ENCODE measurements around the gene GMNN.

GMNN gene

DNA sequence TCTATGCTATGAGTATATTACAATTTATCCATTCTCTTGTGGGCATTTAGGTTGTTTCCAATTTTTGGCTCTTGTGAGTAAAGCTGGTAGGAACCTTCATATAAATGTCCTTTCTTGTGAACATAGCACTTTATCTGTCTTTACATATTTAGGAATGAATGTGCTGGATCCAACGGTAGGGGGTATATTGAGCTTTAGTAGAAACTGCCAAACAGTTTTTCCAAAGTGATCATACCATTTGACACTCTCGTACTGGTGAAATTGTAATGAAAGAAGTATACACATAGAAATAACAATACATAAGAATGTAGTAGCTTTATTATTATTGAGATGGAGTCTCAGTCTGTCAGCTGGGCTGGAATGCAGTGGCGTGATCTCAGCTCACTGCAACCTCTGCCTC lies 54.9 kb downstream of the GMNN start:
- Histone ChIP-seq H3K4me2 (ENCODE audit: low read depth, low read length, poor library complexity, severe bottlenecking) (no peak overlapping the region), H3K9ac (ENCODE audit: low read length) (no peak overlapping the region), H3K79me2 (ENCODE audit: insufficient read depth, low read length) (no peaks in the 10 kb centered on the region), H3K4me3 (ENCODE audit: insufficient read depth, low read length, poor library complexity, severe bottlenecking) (no peak overlapping the region), H3K27ac (ENCODE audit: low read depth, low read length) (no peak overlapping the region), H2AFZ (ENCODE audit: low read depth, low read length, severe bottlenecking) (no peak overlapping the region), H3K9me2 (replicated peaks; ENCODE audit: insufficient read depth, low read length) (no peaks in the 10 kb centered on the region), H4K20me1 (ENCODE audit: low read depth, low read length) (no peaks in the 10 kb centered on the region), H3K27me3 (ENCODE audit: low read length) (no peaks in the 10 kb centered on the region), H3K36me3 (ENCODE audit: low read length) (peaks cover 68% of the 10 kb centered on the region), H3K9me3 (ENCODE audit: insufficient read depth, low read length) (no peaks in the 10 kb centered on the region), H3F3A (ENCODE audit: insufficient read depth) (peaks cover 12% of the 10 kb centered on the region; the same call in 1 of the 2 replicates)
- TF ChIP-seq CTCF (IDR thresholded peaks at IDR 0.05; ENCODE audit: insufficient read depth, low read length, poor library complexity, severe bottlenecking) (no peak), EZH2phosphoT487 (conservative IDR thresholded peaks at IDR 0.05; ENCODE audit: low read length) (no peak)

GRCh38 chr6:24831771-24832716 lies 57.3 kb downstream of the GMNN start:
- no peaks in the 10 kb centered on the region for H4K20me1 ChIP-seq (ENCODE audit: low read depth, low read length)
- H3K9ac ChIP-seq (ENCODE audit: low read length), result no peak overlapping the region
- H3K27ac ChIP-seq (ENCODE audit: low read depth, low read length), result no peak overlapping the region
- H2AFZ ChIP-seq (ENCODE audit: low read depth, low read length, severe bottlenecking), result no peak overlapping the region
- peaks cover 10% of the 10 kb centered on the region for H3F3A ChIP-seq (ENCODE audit: insufficient read depth)
- no peaks in the 10 kb centered on the region for H3K9me3 ChIP-seq (ENCODE audit: insufficient read depth, low read length)
- no peaks in the 10 kb centered on the region for H3K9me2 ChIP-seq (replicated peaks; ENCODE audit: insufficient read depth, low read length)
- no peaks in the 10 kb centered on the region for H3K79me2 ChIP-seq (ENCODE audit: insufficient read depth, low read length)
- H3K27me3 ChIP-seq (ENCODE audit: low read length), result no peaks in the 10 kb centered on the region
- TF ChIP-seq CTCF (IDR thresholded peaks at IDR 0.05; ENCODE audit: insufficient read depth, low read length, poor library complexity, severe bottlenecking) (no peak), EZH2phosphoT487 (conservative IDR thresholded peaks at IDR 0.05; ENCODE audit: low read length) (no peak)
- H3K4me3 ChIP-seq (ENCODE audit: insufficient read depth, low read length, poor library complexity, severe bottlenecking), result no peak overlapping the region
- no peak overlapping the region for H3K4me2 ChIP-seq (ENCODE audit: low read depth, low read length, poor library complexity, severe bottlenecking)
- H3K36me3 ChIP-seq (ENCODE audit: low read length), result peaks cover 65% of the 10 kb centered on the region

DNA sequence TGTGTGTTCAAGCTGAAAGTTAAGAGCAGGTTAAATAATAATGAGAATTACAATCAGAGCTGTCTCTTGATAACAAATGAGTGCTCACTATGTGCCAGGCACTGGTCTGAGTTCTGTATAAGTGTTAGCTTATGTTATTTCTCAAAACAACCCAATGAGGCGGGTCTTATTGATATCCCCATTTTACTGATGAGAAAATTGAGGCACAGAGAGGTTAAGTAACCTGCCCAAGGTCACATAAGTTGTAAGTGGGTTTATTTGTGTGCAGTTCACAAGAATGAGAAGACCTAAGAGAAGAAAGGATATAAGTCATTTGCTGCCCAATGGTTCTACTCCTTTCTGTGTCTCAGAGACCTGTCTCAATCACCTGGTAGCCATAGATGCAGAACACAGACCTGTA lies 58.1 kb downstream of the GMNN start:
- no peak overlapping the region for H2AFZ ChIP-seq (ENCODE audit: low read depth, low read length, severe bottlenecking)
- TF ChIP-seq CTCF (IDR thresholded peaks at IDR 0.05; ENCODE audit: insufficient read depth, low read length, poor library complexity, severe bottlenecking) (no peak), EZH2phosphoT487 (conservative IDR thresholded peaks at IDR 0.05; ENCODE audit: low read length) (no peak)
- no peaks in the 10 kb centered on the region for H3K9me2 ChIP-seq (replicated peaks; ENCODE audit: insufficient read depth, low read length)
- no peak overlapping the region for H3K9ac ChIP-seq (ENCODE audit: low read length)
- no peak overlapping the region for H3K4me3 ChIP-seq (ENCODE audit: insufficient read depth, low read length, poor library complexity, severe bottlenecking)
- H3K79me2 ChIP-seq (ENCODE audit: insufficient read depth, low read length), result no peaks in the 10 kb centered on the region
- no peaks in the 10 kb centered on the region for H4K20me1 ChIP-seq (ENCODE audit: low read depth, low read length)
- H3K36me3 ChIP-seq (ENCODE audit: low read length), result peaks cover 62% of the 10 kb centered on the region
- H3F3A ChIP-seq (ENCODE audit: insufficient read depth), result peaks cover 10% of the 10 kb centered on the region
- H3K9me3 ChIP-seq (ENCODE audit: insufficient read depth, low read length), result no peaks in the 10 kb centered on the region
- H3K27me3 ChIP-seq (ENCODE audit: low read length), result no peaks in the 10 kb centered on the region
- H3K4me2 ChIP-seq (ENCODE audit: low read depth, low read length, poor library complexity, severe bottlenecking), result no peak overlapping the region
- H3K27ac ChIP-seq (ENCODE audit: low read depth, low read length), result no peak overlapping the region
